GM19035 (cell line): ENCODE results near the gene EFCAB6.

Source experiments
- ATAC-seq: cut with Tn5 transposase; IDR thresholded peaks from one replicate; pipeline ENCODE4 v1.9.1; 2021; ENCODE audit not compliant: unreplicated experiment

EFCAB6 gene

GRCh38 chr22:43847376-43848289 lies 35.5 kb upstream of the EFCAB6 start:
- ATAC-seq: no peak

- no peak for ATAC-seq
These were observed 34.9 kb upstream of the EFCAB6 start for GRCh38 chr22:43846966-43847365.

- no peak for ATAC-seq
These were observed 33.9 kb upstream of the EFCAB6 start for GRCh38 chr22:43845981-43846380.

GRCh38 chr22:43844560-43845545 lies 32.7 kb upstream of the EFCAB6 start:
- no peak for ATAC-seq

- no peak for ATAC-seq
These were observed 31.9 kb upstream of the EFCAB6 start for GRCh38 chr22:43843783-43844530.

GRCh38 chr22:43841742-43842141 lies 29.6 kb upstream of the EFCAB6 start:
- ATAC-seq: no peak

- no peak for ATAC-seq
These were observed 28.7 kb upstream of the EFCAB6 start for GRCh38 chr22:43840851-43841250.

GRCh38 chr22:43840431-43840830 lies 28.3 kb upstream of the EFCAB6 start:
- no peak for ATAC-seq

- no peak for ATAC-seq
These were observed 27.7 kb upstream of the EFCAB6 start for GRCh38 chr22:43839781-43840180.

GRCh38 chr22:43838571-43839307 lies 26.6 kb upstream of the EFCAB6 start:
- ATAC-seq: no peak

GRCh38 chr22:43838161-43838560 lies 26.1 kb upstream of the EFCAB6 start:
- ATAC-seq: no peak

GRCh38 chr22:43837666-43838065 lies 25.6 kb upstream of the EFCAB6 start:
- no peak for ATAC-seq

GRCh38 chr22:43835736-43836135 lies 23.6 kb upstream of the EFCAB6 start:
- ATAC-seq: no peak

- no peak for ATAC-seq
These were observed 23.1 kb upstream of the EFCAB6 start for GRCh38 chr22:43835166-43835565.

GRCh38 chr22:43833286-43834240 lies 21.5 kb upstream of the EFCAB6 start:
- no peak for ATAC-seq

GRCh38 chr22:43832393-43833265 lies 20.5 kb upstream of the EFCAB6 start:
- no peak for ATAC-seq

- no peak for ATAC-seq
These were observed 19.7 kb upstream of the EFCAB6 start for GRCh38 chr22:43831561-43832392.
